ENCODE results near the gene BCL11B.

The BCL11B gene

GRCh38 chr14:99148131-99148530 lies 123.9 kb downstream of the BCL11B start:
- no peak for TF ChIP-seq CTCF (IDR thresholded peaks at IDR 0.05; ENCODE audit: extremely low read depth, missing control alignments)
- DNase-seq (ENCODE audit: low spot score): no peak

- DNase-seq (ENCODE audit: low spot score): no peak
- TF ChIP-seq CTCF (IDR thresholded peaks at IDR 0.05; ENCODE audit: extremely low read depth, missing control alignments): no peak
Observed at GRCh38 chr14:99147366-99147740, 124.6 kb downstream of the BCL11B start.

GRCh38 chr14:99146616-99147365 lies 125.2 kb downstream of the BCL11B start:
- no peak for DNase-seq (ENCODE audit: low spot score)
- TF ChIP-seq CTCF (IDR thresholded peaks at IDR 0.05; ENCODE audit: extremely low read depth, missing control alignments): no peak

GRCh38 chr14:99145307-99145706 lies 126.7 kb downstream of the BCL11B start:
- no peak for TF ChIP-seq CTCF (IDR thresholded peaks at IDR 0.05; ENCODE audit: extremely low read depth, missing control alignments)
- no peak for DNase-seq (ENCODE audit: low spot score)

- no peak for TF ChIP-seq CTCF (IDR thresholded peaks at IDR 0.05; ENCODE audit: extremely low read depth, missing control alignments)
- no peak for DNase-seq (ENCODE audit: low spot score)
Observed at GRCh38 chr14:99143793-99144192, 128.2 kb downstream of the BCL11B start.

- DNase-seq (ENCODE audit: low spot score): no peak
- TF ChIP-seq CTCF (IDR thresholded peaks at IDR 0.05; ENCODE audit: extremely low read depth, missing control alignments): no peak
Observed at GRCh38 chr14:99143126-99143525, 128.9 kb downstream of the BCL11B start.

- TF ChIP-seq CTCF (IDR thresholded peaks at IDR 0.05; ENCODE audit: extremely low read depth, missing control alignments): no peak
- DNase-seq (ENCODE audit: low spot score): no peak
Observed at GRCh38 chr14:99141236-99141635, 130.8 kb downstream of the BCL11B start.

All from GM20000 (cell line).